Hepatocyte (in vitro differentiated cells): ENCODE measurements around the gene SDHB. TPM values are rescaled to one million over a fixed set of nuclear protein-coding genes. Genes with fewer than 3 reads are reported as not detected.

Source experiments
- DNase-seq: peaks from one replicate; pipeline ENCODE4 v3.0.0-alpha.2; 2016; ENCODE audit warnings: low spot score
- H2AFZ ChIP-seq: fragments of 200-600 bp; sonication (generic); 2 replicates; pipeline ENCODE4 v1.6.0; 2016; ENCODE audit warnings: antibody characterized with exemption, mild to moderate bottlenecking
- H3K27ac ChIP-seq: fragments of 200-600 bp; sonication (generic); 2 replicates; pipeline ENCODE4 v1.5.1; 2016; ENCODE audit warnings: mild to moderate bottlenecking
- H3K27me3 ChIP-seq: fragments of 200-600 bp; sonication (generic); 2 replicates; pipeline ENCODE4 v1.6.1; 2016
- H3K36me3 ChIP-seq: fragments of 200-600 bp; sonication (generic); replicated peaks from 2 replicates; pipeline ENCODE4 v1.5.1; 2016; ENCODE audit warnings: low read depth; ENCODE audit not compliant: insufficient read depth
- H3K4me1 ChIP-seq: fragments of 200-600 bp; sonication (generic); 2 replicates; pipeline ENCODE4 v1.5.1; 2016; ENCODE audit warnings: mild to moderate bottlenecking, moderate library complexity; ENCODE audit not compliant: insufficient read depth
- H3K4me2 ChIP-seq: fragments of 200-600 bp; sonication (generic); 2 replicates; pipeline ENCODE4 v1.6.0; 2016
- H3K4me3 ChIP-seq: fragments of 200-600 bp; sonication (generic); 2 replicates; pipeline ENCODE4 v1.5.1; 2016; ENCODE audit warnings: mild to moderate bottlenecking
- H3K79me2 ChIP-seq: fragments of 200-600 bp; sonication (generic); 2 replicates; pipeline ENCODE4 v1.6.0; 2017; ENCODE audit warnings: mild to moderate bottlenecking
- H3K9me2 ChIP-seq: fragments of 200-600 bp; sonication (generic); replicated peaks from 2 replicates; pipeline ENCODE4 v1.6.0; 2017; ENCODE audit warnings: mild to moderate bottlenecking; ENCODE audit not compliant: insufficient read depth
- H3K9me3 ChIP-seq: fragments of 200-600 bp; sonication (generic); 2 replicates; pipeline ENCODE4 v1.5.1; 2016; ENCODE audit warnings: low read depth, mild to moderate bottlenecking
- H4K20me1 ChIP-seq: fragments of 200-600 bp; sonication (generic); 2 replicates; pipeline ENCODE4 v1.6.0; 2016; ENCODE audit warnings: mild to moderate bottlenecking; ENCODE audit not compliant: insufficient read depth, poor library complexity, severe bottlenecking
- CTCF ChIP-seq: fragments of 200-600 bp; sonication (generic); IDR thresholded peaks from 2 replicates; pipeline ENCODE4 v1.5.1; 2016; ENCODE audit warnings: antibody characterized with exemption, mild to moderate bottlenecking; ENCODE audit not compliant: poor library complexity
- EZH2 ChIP-seq: fragments of 200-600 bp; sonication (generic); IDR thresholded peaks from 2 replicates; pipeline ENCODE4 v1.6.1; 2016; ENCODE audit warnings: antibody characterized with exemption, mild to moderate bottlenecking, borderline replicate concordance
- EZH2phosphoT487 ChIP-seq: fragments of 200-600 bp; sonication (generic); IDR thresholded peaks from one replicate; pipeline ENCODE4 v1.6.1; 2018; ENCODE audit warnings: antibody characterized with exemption, mild to moderate bottlenecking, low read depth, moderate library complexity; ENCODE audit not compliant: unreplicated experiment, severe bottlenecking
- WGBS: methylation state at CpG from one replicate; pipeline ENCODE4 v1.1.6; 2016; ENCODE audit warnings: low lambda C conversion rate; ENCODE audit errors: missing lambda C conversion rate; 5-methylcytosine and 5-hydroxymethylcytosine counted together
- polyA plus RNA-seq: library from polyadenylated mRNA; unstranded; fragments of >200 nt; fragmentation: Nextera tagmentation; extraction: Ambion mirVana; gene quantifications from 2 replicates; pipeline ENCODE4 v1.2.1, GENCODE V29; 2016
- total RNA-seq: library from RNA; depleted of rRNA; stranded (reverse); fragments of >200 nt; gene quantifications from 2 replicates; pipeline ENCODE4 v1.2.3, GENCODE V29; 2014

SDHB gene
- total and polyA plus RNA-seq, 2 experiments from 2014 or later: 144 to 175 TPM

- Histone ChIP-seq H3K4me3 (no peak overlapping the region), H3K79me2 (peaks cover 8% of the 10 kb centered on the region), H3K4me2 (no peak overlapping the region), H3K36me3 (no peaks in the 10 kb centered on the region), H3K27me3 (no peaks in the 10 kb centered on the region), H3K4me1 (peaks cover 16% of the 10 kb centered on the region), H3K9me2 (no peaks in the 10 kb centered on the region), H2AFZ (no peak overlapping the region), H3K9me3 (no peaks in the 10 kb centered on the region), H4K20me1 (no peaks in the 10 kb centered on the region), H3K27ac (no peak overlapping the region)
- 90% methylated on average over 15 of the region's 15 CpGs for WGBS
- no peak for DNase-seq
- TF ChIP-seq EZH2phosphoT487 (no peak), CTCF (no peak), EZH2 (no peak)
These were observed 45.5 kb downstream of the SDHB start for GRCh38 chr1:17008208-17008855.

GRCh38 chr1:17007121-17007520 is 46.7 kb downstream of the SDHB start:
- Histone ChIP-seq H3K4me2 (no peak overlapping the region), H3K27ac (no peak overlapping the region), H2AFZ (no peak overlapping the region), H3K9me3 (no peaks in the 10 kb centered on the region), H4K20me1 (no peaks in the 10 kb centered on the region), H3K27me3 (no peaks in the 10 kb centered on the region), H3K4me1 (peaks cover 16% of the 10 kb centered on the region), H3K4me3 (no peak overlapping the region), H3K9me2 (no peaks in the 10 kb centered on the region), H3K36me3 (no peaks in the 10 kb centered on the region), H3K79me2 (peaks cover 8% of the 10 kb centered on the region)
- 76% methylated on average over 8 of the region's 8 CpGs for WGBS
- TF ChIP-seq EZH2 (no peak), CTCF (no peak), EZH2phosphoT487 (no peak)
- no peak for DNase-seq

GRCh38 chr1:17005365-17005740 is 48.5 kb downstream of the SDHB start:
- DNase-seq: no peak
- Histone ChIP-seq H3K4me3 (no peak overlapping the region), H3K9me2 (no peaks in the 10 kb centered on the region), H2AFZ (no peak overlapping the region), H3K79me2 (peaks cover 4% of the 10 kb centered on the region), H3K27me3 (no peaks in the 10 kb centered on the region), H3K4me1 (peaks cover 8% of the 10 kb centered on the region), H3K36me3 (no peaks in the 10 kb centered on the region), H3K27ac (no peak overlapping the region), H3K9me3 (no peaks in the 10 kb centered on the region), H3K4me2 (no peak overlapping the region), H4K20me1 (no peaks in the 10 kb centered on the region)
- TF ChIP-seq CTCF (no peak), EZH2phosphoT487 (no peak), EZH2 (no peak)
- WGBS: 96% methylated on average over 18 of the region's 19 CpGs
